ENCODE measurements around the gene LTA4H. TPM values are rescaled to one million over a fixed set of nuclear protein-coding genes. Genes with fewer than 3 reads are reported as not detected.

LTA4H gene
- total RNA-seq, 1 donor from 2014 or later = 85.5 TPM

GRCh38 chr12:96044017-96044942 lies 8.9 kb upstream of the LTA4H start:
- TF ChIP-seq, protein P1, sequence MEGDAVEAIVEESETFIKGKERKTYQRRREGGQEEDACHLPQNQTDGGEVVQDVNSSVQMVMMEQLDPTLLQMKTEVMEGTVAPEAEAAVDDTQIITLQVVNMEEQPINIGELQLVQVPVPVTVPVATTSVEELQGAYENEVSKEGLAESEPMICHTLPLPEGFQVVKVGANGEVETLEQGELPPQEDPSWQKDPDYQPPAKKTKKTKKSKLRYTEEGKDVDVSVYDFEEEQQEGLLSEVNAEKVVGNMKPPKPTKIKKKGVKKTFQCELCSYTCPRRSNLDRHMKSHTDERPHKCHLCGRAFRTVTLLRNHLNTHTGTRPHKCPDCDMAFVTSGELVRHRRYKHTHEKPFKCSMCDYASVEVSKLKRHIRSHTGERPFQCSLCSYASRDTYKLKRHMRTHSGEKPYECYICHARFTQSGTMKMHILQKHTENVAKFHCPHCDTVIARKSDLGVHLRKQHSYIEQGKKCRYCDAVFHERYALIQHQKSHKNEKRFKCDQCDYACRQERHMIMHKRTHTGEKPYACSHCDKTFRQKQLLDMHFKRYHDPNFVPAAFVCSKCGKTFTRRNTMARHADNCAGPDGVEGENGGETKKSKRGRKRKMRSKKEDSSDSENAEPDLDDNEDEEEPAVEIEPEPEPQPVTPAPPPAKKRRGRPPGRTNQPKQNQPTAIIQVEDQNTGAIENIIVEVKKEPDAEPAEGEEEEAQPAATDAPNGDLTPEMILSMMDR (conservative IDR thresholded peaks at IDR 0.05) = no peak
- Mint-ChIP-seq H3K4me1 (peaks cover 8% of the 10 kb centered on the region), H3K36me3 (ENCODE audit: low read depth) (no peaks in the 10 kb centered on the region), H3K4me3 (no peak overlapping the region), H3K27me3 (ENCODE audit: low read depth) (peaks cover 3% of the 10 kb centered on the region), H3K9me3 (no peaks in the 10 kb centered on the region), H3K27ac (ENCODE audit: unreplicated experiment) (peak overlapping the region; percentile 82)
- no peak for DNase-seq (ENCODE audit: low read depth, low spot score)

- TF ChIP-seq, protein P1 (conservative IDR thresholded peaks at IDR 0.05) = no peak
- no peak overlapping the region for H3K27ac Mint-ChIP-seq (ENCODE audit: unreplicated experiment)
- no peak overlapping the region for H3K4me3 Mint-ChIP-seq
- H3K36me3 Mint-ChIP-seq (ENCODE audit: low read depth) = no peaks in the 10 kb centered on the region
- no peaks in the 10 kb centered on the region for H3K9me3 Mint-ChIP-seq
- no peak for DNase-seq (ENCODE audit: low read depth, low spot score)
- no peaks in the 10 kb centered on the region for H3K27me3 Mint-ChIP-seq (ENCODE audit: low read depth)
- H3K4me1 Mint-ChIP-seq = no peaks in the 10 kb centered on the region
Observed at GRCh38 chr12:96041181-96041580, 5.8 kb upstream of the LTA4H start.

- TF ChIP-seq, protein P1 (conservative IDR thresholded peaks at IDR 0.05) = no peak
- DNase-seq (ENCODE audit: low read depth, low spot score) = no peak
- Mint-ChIP-seq H3K36me3 (ENCODE audit: low read depth) (no peaks in the 10 kb centered on the region), H3K4me3 (no peak overlapping the region), H3K27me3 (ENCODE audit: low read depth) (no peaks in the 10 kb centered on the region), H3K9me3 (no peaks in the 10 kb centered on the region), H3K4me1 (no peaks in the 10 kb centered on the region), H3K27ac (ENCODE audit: unreplicated experiment) (no peak overlapping the region)
Observed at GRCh38 chr12:96040305-96041133, 5.1 kb upstream of the LTA4H start.

DNA sequence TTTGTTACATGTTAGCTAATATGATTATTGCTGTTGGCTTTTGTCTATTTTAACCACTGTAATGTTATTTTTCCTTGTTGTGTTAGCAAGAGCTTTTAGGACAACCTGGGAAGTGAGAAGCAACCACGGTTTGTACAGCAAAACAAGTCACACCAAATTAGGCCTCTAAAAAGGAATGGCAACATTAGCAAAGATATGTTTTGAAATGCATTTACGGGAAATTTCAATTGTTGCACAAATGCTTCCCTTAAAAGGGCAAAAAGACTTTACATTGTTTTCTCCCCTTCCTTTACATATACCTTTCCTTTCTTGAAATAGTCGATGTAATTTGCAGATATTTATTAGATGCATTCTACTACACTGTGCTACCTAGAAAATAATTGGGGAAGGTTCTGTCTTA lies 4.1 kb upstream of the LTA4H start:
- TF ChIP-seq, protein P1 (conservative IDR thresholded peaks at IDR 0.05) = no peak
- no peak for DNase-seq (ENCODE audit: low read depth, low spot score)
- H3K36me3 Mint-ChIP-seq (ENCODE audit: low read depth) = no peaks in the 10 kb centered on the region
- H3K27ac Mint-ChIP-seq (ENCODE audit: unreplicated experiment) = no peak overlapping the region
- no peaks in the 10 kb centered on the region for H3K4me1 Mint-ChIP-seq
- H3K27me3 Mint-ChIP-seq (ENCODE audit: low read depth) = no peaks in the 10 kb centered on the region
- H3K4me3 Mint-ChIP-seq = no peak overlapping the region
- H3K9me3 Mint-ChIP-seq = no peaks in the 10 kb centered on the region

DNA sequence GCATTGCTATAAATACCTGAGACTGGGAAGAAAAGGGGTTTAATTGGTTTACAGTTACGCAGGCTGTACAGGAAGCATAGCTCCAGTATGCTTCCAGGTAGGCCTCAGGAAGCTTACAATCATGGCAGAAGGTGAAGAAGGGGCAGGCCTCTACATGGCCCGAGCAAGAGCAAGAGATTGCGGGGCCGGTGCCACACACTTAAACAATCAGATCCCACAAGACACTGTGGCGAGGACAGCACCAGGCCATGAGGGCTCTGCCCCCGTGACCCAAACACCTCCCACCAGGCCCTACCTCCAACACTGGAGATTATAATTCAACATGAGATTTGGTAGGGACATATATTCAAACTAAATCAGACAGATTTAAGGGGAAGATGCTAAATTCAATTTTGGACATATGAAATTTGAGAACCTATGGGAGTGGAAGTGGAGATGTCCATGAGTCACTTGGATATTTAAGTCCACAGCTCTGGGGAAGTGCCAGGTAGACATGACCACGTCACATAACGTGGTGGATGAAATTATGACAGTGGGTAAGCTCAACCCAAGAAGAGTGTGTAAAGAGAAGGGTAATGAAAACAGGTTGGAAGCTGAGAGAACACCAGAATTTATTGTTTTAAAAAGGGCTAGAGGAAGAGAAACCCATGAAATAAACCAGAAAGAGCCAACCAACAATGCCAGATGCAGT lies 1.5 kb upstream of the LTA4H start:
- TF ChIP-seq, protein P1 (conservative IDR thresholded peaks at IDR 0.05) = no peak
- Mint-ChIP-seq H3K27ac (ENCODE audit: unreplicated experiment) (no peak overlapping the region), H3K4me3 (no peak overlapping the region), H3K9me3 (no peaks in the 10 kb centered on the region), H3K27me3 (ENCODE audit: low read depth) (no peaks in the 10 kb centered on the region), H3K4me1 (peaks cover 4% of the 10 kb centered on the region), H3K36me3 (ENCODE audit: low read depth) (no peaks in the 10 kb centered on the region)
- DNase-seq (ENCODE audit: low read depth, low spot score) = no peak
